Suprapubic skin (tissue), 4 donors: ENCODE measurements around the gene COG5.

Experiments used
- CTCF ChIP-seq, 2 donors: fragments of 200-600 bp in 1 of 2; fragments of 450-650 bp in 1 of 2; sonication (generic) in 1 of 2; IDR thresholded peaks; one replicate each; pipeline ENCODE4 v1.5.1; 2016 to 2019; ENCODE audit warnings: antibody characterized with exemption in 2 of 2, mild to moderate bottlenecking in 1 of 2, moderate library complexity in 1 of 2
- EP300 ChIP-seq: sonication (generic); formaldehyde crosslinking; IDR thresholded peaks from one replicate; pipeline ENCODE4 v1.6.1; 2017; ENCODE audit warnings: antibody characterized with exemption
- POLR2A ChIP-seq, 2 donors: fragments of 450-650 bp; IDR thresholded peaks; one replicate each; pipeline ENCODE4 v1.6.1; 2017; ENCODE audit warnings: antibody characterized with exemption in 2 of 2, mild to moderate bottlenecking in 2 of 2, moderate library complexity in 2 of 2
- POLR2AphosphoS5 ChIP-seq, 3 donors: sonication (generic); formaldehyde crosslinking; IDR thresholded peaks; one replicate each; pipeline ENCODE4 v1.6.1; 2017; ENCODE audit warnings: antibody characterized with exemption in 3 of 3

GRCh38 chr7:107427462-107427861 lies 136.3 kb downstream of the COG5 start:
- TF ChIP-seq POLR2A (IDR thresholded peaks at IDR 0.05) (no peak), POLR2AphosphoS5 (IDR thresholded peaks at IDR 0.05) (no peak), CTCF (IDR thresholded peaks at IDR 0.05) (no peak), EP300 (no peak)
